ENCODE data around the gene ATP13A5. TPM values are rescaled to one million over a fixed set of nuclear protein-coding genes. Genes with fewer than 3 reads are reported as not detected.

ATP13A5 gene
- total and polyA plus RNA-seq, 2 experiments from 2014 or later, result not detected

DNA sequence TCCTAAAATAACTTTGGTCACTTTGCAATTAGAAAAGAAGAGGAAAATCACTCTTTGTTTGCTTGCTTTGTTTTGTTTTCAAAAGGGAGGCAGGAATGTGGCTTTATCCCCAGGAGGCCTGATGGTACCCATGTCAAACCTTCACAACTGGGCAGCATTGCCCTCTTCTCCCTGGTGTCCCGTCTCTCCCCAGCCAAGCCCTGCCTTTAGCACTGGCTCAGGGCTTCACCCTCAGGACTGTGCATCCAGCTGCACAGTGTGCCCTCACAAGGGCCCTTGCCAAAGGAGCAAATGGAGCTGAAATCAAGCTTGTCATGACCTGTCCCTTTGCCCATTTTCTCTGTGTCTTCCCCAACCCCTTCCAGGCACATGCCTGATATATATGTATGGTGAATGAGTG, 29.1 kb upstream of the ATP13A5 start:
- no peaks in the 10 kb centered on the region for H3K27me3 ChIP-seq
- no peak for DNase-seq (ENCODE audit: low spot score)
- H3K4me2 ChIP-seq, result no peak overlapping the region
- no peaks in the 10 kb centered on the region for H4K20me1 ChIP-seq (ENCODE audit: insufficient read depth, poor library complexity, severe bottlenecking)
- H3K9me2 ChIP-seq (replicated peaks; ENCODE audit: insufficient read depth), result no peaks in the 10 kb centered on the region
- no peaks in the 10 kb centered on the region for H3K79me2 ChIP-seq
- H2AFZ ChIP-seq, result no peak overlapping the region
- H3K36me3 ChIP-seq (replicated peaks; ENCODE audit: insufficient read depth, low read depth), result no peaks in the 10 kb centered on the region
- TF ChIP-seq EZH2 (IDR thresholded peaks at IDR 0.05; ENCODE audit: borderline replicate concordance) (no peak), EZH2phosphoT487 (IDR thresholded peaks at IDR 0.05; ENCODE audit: low read depth, severe bottlenecking, unreplicated experiment) (no peak)
- TF ChIP-seq, protein P1, sequence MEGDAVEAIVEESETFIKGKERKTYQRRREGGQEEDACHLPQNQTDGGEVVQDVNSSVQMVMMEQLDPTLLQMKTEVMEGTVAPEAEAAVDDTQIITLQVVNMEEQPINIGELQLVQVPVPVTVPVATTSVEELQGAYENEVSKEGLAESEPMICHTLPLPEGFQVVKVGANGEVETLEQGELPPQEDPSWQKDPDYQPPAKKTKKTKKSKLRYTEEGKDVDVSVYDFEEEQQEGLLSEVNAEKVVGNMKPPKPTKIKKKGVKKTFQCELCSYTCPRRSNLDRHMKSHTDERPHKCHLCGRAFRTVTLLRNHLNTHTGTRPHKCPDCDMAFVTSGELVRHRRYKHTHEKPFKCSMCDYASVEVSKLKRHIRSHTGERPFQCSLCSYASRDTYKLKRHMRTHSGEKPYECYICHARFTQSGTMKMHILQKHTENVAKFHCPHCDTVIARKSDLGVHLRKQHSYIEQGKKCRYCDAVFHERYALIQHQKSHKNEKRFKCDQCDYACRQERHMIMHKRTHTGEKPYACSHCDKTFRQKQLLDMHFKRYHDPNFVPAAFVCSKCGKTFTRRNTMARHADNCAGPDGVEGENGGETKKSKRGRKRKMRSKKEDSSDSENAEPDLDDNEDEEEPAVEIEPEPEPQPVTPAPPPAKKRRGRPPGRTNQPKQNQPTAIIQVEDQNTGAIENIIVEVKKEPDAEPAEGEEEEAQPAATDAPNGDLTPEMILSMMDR (IDR thresholded peaks at IDR 0.05; ENCODE audit: poor library complexity), result no peak
- H3K9me3 ChIP-seq (ENCODE audit: low read depth), result no peaks in the 10 kb centered on the region
- H3K4me1 ChIP-seq (ENCODE audit: insufficient read depth), result no peaks in the 10 kb centered on the region
- H3K4me3 ChIP-seq, result no peak overlapping the region
- 72% methylated on average over 1 of the region's 1 CpG for WGBS (ENCODE audit: low lambda C conversion rate, missing lambda C conversion rate)
- H3K27ac ChIP-seq, result no peak overlapping the region

DNA sequence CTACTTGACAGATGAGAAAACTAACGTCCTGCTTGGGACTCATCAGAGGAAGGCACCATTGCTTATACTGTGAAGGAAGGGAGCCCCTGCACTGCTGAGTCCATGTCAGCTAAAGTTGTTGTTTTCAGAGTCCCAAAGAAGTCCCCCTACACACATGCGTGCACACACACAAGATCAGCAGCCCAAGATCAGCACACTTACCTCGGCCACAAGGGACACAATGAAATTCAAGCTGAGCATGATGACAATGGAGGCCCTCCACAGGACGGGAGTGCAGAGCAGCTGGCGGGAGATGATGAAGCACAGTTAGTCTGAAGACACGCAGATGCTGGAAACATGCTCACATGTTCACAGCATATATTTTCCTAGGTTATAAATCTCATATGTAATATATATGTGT, 28.6 kb upstream of the ATP13A5 start:
- H3K4me3 ChIP-seq, result no peak overlapping the region
- no peaks in the 10 kb centered on the region for H3K9me3 ChIP-seq (ENCODE audit: low read depth)
- H3K4me1 ChIP-seq (ENCODE audit: insufficient read depth), result no peaks in the 10 kb centered on the region
- no peak overlapping the region for H3K4me2 ChIP-seq
- TF ChIP-seq, protein P1 (IDR thresholded peaks at IDR 0.05; ENCODE audit: poor library complexity), result no peak
- TF ChIP-seq EZH2 (IDR thresholded peaks at IDR 0.05; ENCODE audit: borderline replicate concordance) (no peak), EZH2phosphoT487 (IDR thresholded peaks at IDR 0.05; ENCODE audit: low read depth, severe bottlenecking, unreplicated experiment) (no peak)
- H3K27me3 ChIP-seq, result no peaks in the 10 kb centered on the region
- no peaks in the 10 kb centered on the region for H3K36me3 ChIP-seq (replicated peaks; ENCODE audit: insufficient read depth, low read depth)
- no peak overlapping the region for H3K27ac ChIP-seq
- H2AFZ ChIP-seq, result no peak overlapping the region
- no peak for DNase-seq (ENCODE audit: low spot score)
- H3K79me2 ChIP-seq, result no peaks in the 10 kb centered on the region
- H3K9me2 ChIP-seq (replicated peaks; ENCODE audit: insufficient read depth), result no peaks in the 10 kb centered on the region
- H4K20me1 ChIP-seq (ENCODE audit: insufficient read depth, poor library complexity, severe bottlenecking), result no peaks in the 10 kb centered on the region
- 83% methylated on average over 6 of the region's 6 CpGs for WGBS (ENCODE audit: low lambda C conversion rate, missing lambda C conversion rate)

DNA sequence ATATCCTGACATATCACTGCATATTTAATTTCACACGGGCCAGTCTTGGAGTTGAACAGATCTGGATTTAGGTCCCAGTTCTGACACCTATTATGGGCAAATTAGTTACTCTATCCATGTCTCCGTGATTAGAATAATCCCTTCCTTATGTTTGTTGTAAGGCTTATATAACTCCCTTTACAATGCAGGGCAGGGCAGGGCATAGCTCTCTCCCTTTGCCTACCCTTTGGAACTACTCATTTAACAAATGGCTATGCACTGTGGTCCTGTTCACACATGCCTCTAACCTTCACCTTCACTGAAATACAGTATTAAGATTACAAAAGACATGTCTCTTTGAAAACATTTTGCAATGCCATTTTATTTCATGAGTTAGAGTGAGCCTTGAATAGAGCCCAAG, 24.8 kb upstream of the ATP13A5 start:
- TF ChIP-seq, protein P1 (IDR thresholded peaks at IDR 0.05; ENCODE audit: poor library complexity), result no peak
- TF ChIP-seq EZH2 (IDR thresholded peaks at IDR 0.05; ENCODE audit: borderline replicate concordance) (no peak), EZH2phosphoT487 (IDR thresholded peaks at IDR 0.05; ENCODE audit: low read depth, severe bottlenecking, unreplicated experiment) (no peak)
- Histone ChIP-seq H3K4me3 (no peak overlapping the region), H4K20me1 (ENCODE audit: insufficient read depth, poor library complexity, severe bottlenecking) (no peaks in the 10 kb centered on the region), H3K9me2 (replicated peaks; ENCODE audit: insufficient read depth) (no peaks in the 10 kb centered on the region), H3K36me3 (replicated peaks; ENCODE audit: insufficient read depth, low read depth) (no peaks in the 10 kb centered on the region), H3K27me3 (no peaks in the 10 kb centered on the region), H3K4me1 (ENCODE audit: insufficient read depth) (no peaks in the 10 kb centered on the region), H3K9me3 (ENCODE audit: low read depth) (no peaks in the 10 kb centered on the region), H3K79me2 (no peaks in the 10 kb centered on the region), H3K4me2 (no peak overlapping the region), H3K27ac (no peak overlapping the region), H2AFZ (no peak overlapping the region)
- 89% methylated on average over 2 of the region's 2 CpGs for WGBS (ENCODE audit: low lambda C conversion rate, missing lambda C conversion rate)
- DNase-seq (ENCODE audit: low spot score), result no peak

DNA sequence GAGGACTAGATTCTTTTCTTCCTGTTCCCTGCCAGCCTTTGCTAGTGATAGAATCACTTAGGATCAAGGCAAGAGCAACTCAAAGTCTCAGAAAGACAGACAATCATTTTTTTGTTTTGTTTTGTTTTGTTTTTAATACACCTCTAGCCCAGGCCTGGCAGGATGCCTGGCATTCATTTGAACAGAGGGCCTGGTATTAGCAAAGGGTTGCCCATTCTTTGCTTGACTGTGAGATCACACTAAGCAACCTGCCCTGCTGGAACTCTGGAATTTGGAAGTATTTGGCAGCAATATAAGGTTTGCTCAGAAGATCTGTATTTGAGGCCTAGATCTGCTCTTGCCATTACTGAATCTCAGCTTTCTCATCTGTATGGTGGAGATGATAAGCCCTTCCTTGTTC, 21.8 kb upstream of the ATP13A5 start:
- Histone ChIP-seq H3K79me2 (no peaks in the 10 kb centered on the region), H2AFZ (no peak overlapping the region), H3K4me3 (no peak overlapping the region), H3K27me3 (no peaks in the 10 kb centered on the region), H3K9me3 (ENCODE audit: low read depth) (no peaks in the 10 kb centered on the region), H3K36me3 (replicated peaks; ENCODE audit: insufficient read depth, low read depth) (no peaks in the 10 kb centered on the region), H3K4me1 (ENCODE audit: insufficient read depth) (no peaks in the 10 kb centered on the region), H4K20me1 (ENCODE audit: insufficient read depth, poor library complexity, severe bottlenecking) (no peaks in the 10 kb centered on the region), H3K4me2 (no peak overlapping the region), H3K27ac (no peak overlapping the region), H3K9me2 (replicated peaks; ENCODE audit: insufficient read depth) (no peaks in the 10 kb centered on the region)
- no peak for DNase-seq (ENCODE audit: low spot score)
- no peak for TF ChIP-seq EZH2phosphoT487 (IDR thresholded peaks at IDR 0.05; ENCODE audit: low read depth, severe bottlenecking, unreplicated experiment)
- TF ChIP-seq EZH2 (IDR thresholded peaks at IDR 0.05; ENCODE audit: borderline replicate concordance), result no peak
- TF ChIP-seq, protein P1 (IDR thresholded peaks at IDR 0.05; ENCODE audit: poor library complexity), result no peak
